Transverse colon (tissue), 4 donors: ENCODE measurements around the gene SMARCC1. TPM values are rescaled to one million over a fixed set of nuclear protein-coding genes. Genes with fewer than 3 reads are reported as not detected.

Experiments used
- DNase-seq: peaks from one replicate; pipeline ENCODE4 v3.0.0-alpha.2; 2019
- H3K27ac ChIP-seq, 4 donors: fragments of 200-600 bp; sonication (generic); 2 replicates each; pipeline ENCODE4 v1.5.1; 2016 to 2018; ENCODE audit warnings: inconsistent platforms in 4 of 4
- H3K27me3 ChIP-seq: fragments of 200-600 bp; sonication (generic); 2 replicates; pipeline ENCODE4 v1.5.1; 2017; ENCODE audit warnings: inconsistent platforms
- H3K36me3 ChIP-seq, 4 donors: fragments of 200-600 bp; sonication (generic); 2 replicates each; pipeline ENCODE4 v1.5.1; 2017 to 2019; ENCODE audit warnings: inconsistent platforms in 4 of 4
- H3K4me1 ChIP-seq, 4 donors: fragments of 200-600 bp; sonication (generic); 2 replicates each; pipeline ENCODE4 v1.5.1; 2017 to 2020; ENCODE audit warnings: inconsistent platforms in 4 of 4
- H3K4me3 ChIP-seq, 4 donors: fragments of 200-600 bp; sonication (generic); 1 replicate in 1 of 4; 2 replicates in 3 of 4; pipeline versions ENCODE4 v1.5.1 to v1.6.1; 2017 to 2019; ENCODE audit warnings: inconsistent platforms in 4 of 4
- H3K9me3 ChIP-seq, 2 donors: fragments of 200-600 bp; sonication (generic); 2 replicates each; pipeline ENCODE4 v1.5.1; 2017 to 2019; ENCODE audit warnings: inconsistent platforms in 2 of 2
- EP300 ChIP-seq: sonication (generic); formaldehyde crosslinking; IDR thresholded peaks from one replicate; pipeline ENCODE4 v1.6.1; 2017; ENCODE audit warnings: antibody characterized with exemption, low read depth
- POLR2A ChIP-seq: fragments of 450-650 bp; IDR thresholded peaks from one replicate; pipeline ENCODE4 v1.6.1; 2016; ENCODE audit warnings: antibody characterized with exemption, mild to moderate bottlenecking, moderate library complexity
- POLR2AphosphoS5 ChIP-seq, 3 donors: sonication (generic); formaldehyde crosslinking; IDR thresholded peaks; one replicate each; pipeline ENCODE4 v1.6.1; 2016; ENCODE audit warnings: antibody characterized with exemption in 3 of 3
- WGBS, 2 donors: methylation state at CpG; one replicate each; pipeline ENCODE4 v1.1.5; 2018; ENCODE audit warnings: low coverage in 1 of 2; 5-methylcytosine and 5-hydroxymethylcytosine counted together
- in situ Hi-C, 4 donors: fragments of 200-750 bp; cut with MboI; loops; one replicate each; pipeline versions ENCODE4 v1.15.0 to v1.15.1; 2017; ENCODE audit warnings: low sequenced_read_pairs in 3 of 4, low pct_ligation_motif_present in 1 of 4, low pct_unique_long_range_greater_than_20kb in 1 of 4
- intact Hi-C: fragments of 100-400 bp; cut with DNase I; formaldehyde crosslinking; loops from one replicate; pipeline ENCODE4 v1.15.1; 2023; ENCODE audit warnings: low total_unique reads
- total RNA-seq, 4 donors: library from RNA; depleted of rRNA; stranded (reverse); fragments of >200 nt; gene quantifications; one replicate each; pipeline ENCODE4 v1.1.0, GENCODE V29; 2016
- TF ChIP-seq, protein P1 (sequence below), 5 experiments: fragments of 200-600 bp in 3 of 5; fragments of 450-650 bp in 2 of 5; sonication (generic) in 3 of 5; IDR thresholded peaks; 1 replicate in 2 of 5; 2 replicates in 3 of 5; pipeline ENCODE4 v1.5.1; 2016 to 2017; ENCODE audit warnings: antibody characterized with exemption in 5 of 5, inconsistent platforms in 3 of 5, mild to moderate bottlenecking in 2 of 5, moderate library complexity in 1 of 5

The SMARCC1 gene
- total RNA-seq, 4 donors from 2014 or later = 21.3 to 70.8 (median 45.0) TPM

DNA sequence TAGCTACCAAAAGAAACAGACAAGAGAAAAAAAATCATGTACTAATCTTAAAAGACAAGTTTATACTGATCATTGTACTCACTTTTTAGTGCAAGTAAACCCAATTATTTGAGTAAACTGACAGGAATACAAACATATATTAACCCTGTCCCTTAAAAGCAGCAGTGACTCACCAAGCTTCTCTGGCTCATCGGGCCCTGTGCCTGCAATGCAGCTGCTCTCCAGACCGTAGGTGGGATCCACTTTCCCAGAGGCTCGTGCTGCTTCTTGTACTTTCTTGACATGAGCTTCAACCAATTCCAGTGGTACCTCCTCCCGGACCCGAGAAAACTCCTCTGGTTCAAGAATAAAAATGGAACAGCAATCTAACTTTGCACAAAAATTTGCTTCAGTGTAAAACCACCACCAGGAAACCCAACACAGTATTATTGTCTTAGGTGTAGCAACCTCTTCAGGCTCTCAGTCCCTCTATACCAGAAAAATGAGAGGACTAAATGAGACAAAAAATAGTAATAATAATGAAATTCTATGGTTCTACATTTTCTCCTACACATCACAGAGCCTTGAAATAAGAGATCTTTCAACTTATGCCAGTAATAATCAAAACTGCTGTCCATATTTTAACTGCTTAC, 120.5 kb downstream of the SMARCC1 start:
- Histone ChIP-seq H3K4me3 (no peak overlapping the region), H3K4me1 (peaks cover 0 to 5% (median 0%) of the 10 kb centered on the region in 4 donors), H3K27ac (no peak overlapping the region), H3K27me3 (no peaks in the 10 kb centered on the region), H3K36me3 (peaks cover 0 to 27% (median 5%) of the 10 kb centered on the region in 4 donors), H3K9me3 (no peaks in the 10 kb centered on the region)
- TF ChIP-seq POLR2AphosphoS5 (IDR thresholded peaks at IDR 0.05) (no peak), POLR2A (no peak), EP300 (no peak)
- TF ChIP-seq, protein P1, sequence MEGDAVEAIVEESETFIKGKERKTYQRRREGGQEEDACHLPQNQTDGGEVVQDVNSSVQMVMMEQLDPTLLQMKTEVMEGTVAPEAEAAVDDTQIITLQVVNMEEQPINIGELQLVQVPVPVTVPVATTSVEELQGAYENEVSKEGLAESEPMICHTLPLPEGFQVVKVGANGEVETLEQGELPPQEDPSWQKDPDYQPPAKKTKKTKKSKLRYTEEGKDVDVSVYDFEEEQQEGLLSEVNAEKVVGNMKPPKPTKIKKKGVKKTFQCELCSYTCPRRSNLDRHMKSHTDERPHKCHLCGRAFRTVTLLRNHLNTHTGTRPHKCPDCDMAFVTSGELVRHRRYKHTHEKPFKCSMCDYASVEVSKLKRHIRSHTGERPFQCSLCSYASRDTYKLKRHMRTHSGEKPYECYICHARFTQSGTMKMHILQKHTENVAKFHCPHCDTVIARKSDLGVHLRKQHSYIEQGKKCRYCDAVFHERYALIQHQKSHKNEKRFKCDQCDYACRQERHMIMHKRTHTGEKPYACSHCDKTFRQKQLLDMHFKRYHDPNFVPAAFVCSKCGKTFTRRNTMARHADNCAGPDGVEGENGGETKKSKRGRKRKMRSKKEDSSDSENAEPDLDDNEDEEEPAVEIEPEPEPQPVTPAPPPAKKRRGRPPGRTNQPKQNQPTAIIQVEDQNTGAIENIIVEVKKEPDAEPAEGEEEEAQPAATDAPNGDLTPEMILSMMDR (IDR thresholded peaks at IDR 0.05) = no peak
- intact Hi-C loops (no loop called here), in situ Hi-C loops (no loop called here)
- DNase-seq = no peak
- WGBS, 2 donors = 80 to 93% methylated on average over 3 to 5 of the region's 5 CpGs

DNA sequence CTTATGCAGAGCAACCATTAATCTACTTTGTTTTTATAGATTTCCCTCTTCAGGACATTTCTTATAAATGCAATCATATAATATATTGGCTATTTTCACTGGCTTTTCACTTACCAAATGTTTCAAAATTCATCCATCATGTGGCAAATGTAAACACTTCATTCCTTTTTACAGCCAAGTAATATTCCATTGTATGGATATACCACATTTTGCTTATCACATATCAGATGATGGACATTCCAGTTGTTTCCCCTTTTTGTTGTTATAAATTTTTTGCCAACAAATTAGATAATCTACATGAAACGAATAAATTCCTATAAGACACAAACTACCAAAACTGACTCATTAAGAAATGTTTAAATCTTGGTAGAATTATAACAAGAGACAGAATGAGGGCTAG, 123.2 kb downstream of the SMARCC1 start:
- Histone ChIP-seq H3K27ac (no peak overlapping the region), H3K4me1 (peaks cover 0 to 5% (median 0%) of the 10 kb centered on the region in 4 donors), H3K9me3 (no peaks in the 10 kb centered on the region), H3K36me3 (peaks cover 0 to 27% (median 5%) of the 10 kb centered on the region in 4 donors), H3K4me3 (no peak overlapping the region), H3K27me3 (no peaks in the 10 kb centered on the region)
- WGBS, 2 donors = 96 to 100% methylated on average over 1 of the region's 1 CpG
- TF ChIP-seq, protein P1 (IDR thresholded peaks at IDR 0.05) = no peak
- TF ChIP-seq EP300 = no peak
- no peak for TF ChIP-seq POLR2AphosphoS5 (IDR thresholded peaks at IDR 0.05)
- no peak for TF ChIP-seq POLR2A
- in situ Hi-C loops = no loop called here
- DNase-seq = no peak
- intact Hi-C loops = no loop called here

DNA sequence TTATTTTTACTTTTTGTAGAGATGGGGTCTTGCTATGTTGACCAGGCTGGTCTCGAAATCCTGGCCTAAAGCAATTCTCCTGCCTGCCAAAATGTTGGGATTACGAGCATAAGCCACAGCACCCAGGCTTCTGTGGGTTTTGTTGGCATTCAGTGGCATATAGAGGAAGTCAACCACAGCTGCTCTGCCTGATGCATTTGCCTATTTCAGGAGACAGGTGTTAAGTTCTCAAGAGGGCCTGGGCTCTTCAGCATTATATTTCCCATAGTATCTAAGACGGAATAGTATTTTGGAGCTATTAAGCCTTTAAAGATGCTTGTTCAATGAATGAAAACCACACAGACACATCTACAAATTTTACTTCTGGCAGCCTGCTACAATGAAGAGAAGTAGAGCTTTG, 129.6 kb downstream of the SMARCC1 start:
- no peak overlapping the region for H3K27ac ChIP-seq
- H3K4me1 ChIP-seq = peaks cover 0 to 6% (median 0%) of the 10 kb centered on the region in 4 donors
- H3K4me3 ChIP-seq = no peak overlapping the region
- in situ Hi-C loops (no loop called here), intact Hi-C loops (loop anchor here (2.0 kb wide), 1 partner anchor 39 kb away; no protein-coding TSS in a partner anchor)
- 90 to 100% methylated on average over 1 to 3 of the region's 3 CpGs for WGBS, 2 donors
- DNase-seq = no peak
- no peaks in the 10 kb centered on the region for H3K27me3 ChIP-seq
- no peaks in the 10 kb centered on the region for H3K9me3 ChIP-seq
- H3K36me3 ChIP-seq = peaks cover 0 to 7% (median 0%) of the 10 kb centered on the region in 4 donors
- no peak for TF ChIP-seq POLR2AphosphoS5 (IDR thresholded peaks at IDR 0.05)
- TF ChIP-seq, protein P1 (IDR thresholded peaks at IDR 0.05) = no peak
- TF ChIP-seq EP300 = no peak
- no peak for TF ChIP-seq POLR2A

DNA sequence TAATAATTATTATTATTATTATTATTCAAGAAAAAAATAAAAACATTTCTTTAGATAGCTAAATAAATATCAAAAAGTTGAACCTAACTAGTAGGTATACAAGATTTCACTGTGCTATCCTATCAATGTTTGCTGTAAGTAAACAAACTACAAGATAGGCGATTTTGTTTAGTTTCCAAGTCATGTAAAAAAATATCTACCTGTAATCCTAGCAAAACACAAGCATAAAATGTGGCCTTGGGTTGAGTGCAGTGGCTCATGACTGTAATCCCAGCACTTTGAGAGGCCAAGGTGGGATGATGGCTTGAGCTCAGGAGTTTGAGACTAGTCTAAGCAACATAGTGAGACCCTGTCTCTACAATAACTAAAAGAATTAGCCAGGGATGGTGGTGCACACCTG, 131.4 kb downstream of the SMARCC1 start:
- peaks cover 0 to 4% (median 0%) of the 10 kb centered on the region in 4 donors for H3K36me3 ChIP-seq
- 57 to 73% methylated on average over 1 of the region's 1 CpG for WGBS, 2 donors
- H3K4me1 ChIP-seq = peaks cover 0 to 7% (median 3%) of the 10 kb centered on the region in 4 donors
- no peak overlapping the region for H3K4me3 ChIP-seq
- H3K27me3 ChIP-seq = no peaks in the 10 kb centered on the region
- H3K9me3 ChIP-seq = no peaks in the 10 kb centered on the region
- H3K27ac ChIP-seq = no peak overlapping the region
- intact Hi-C loops = no loop called here
- in situ Hi-C loops = no loop called here
- TF ChIP-seq, protein P1 (IDR thresholded peaks at IDR 0.05) = no peak
- TF ChIP-seq POLR2AphosphoS5 (IDR thresholded peaks at IDR 0.05) = no peak
- TF ChIP-seq POLR2A = no peak
- DNase-seq = no peak
